GM04503 (cell line): ENCODE measurements around the gene TTBK2.
"Not testable (repeated sequence)": the region's sequence is repeated elsewhere in the genome, so short reads cannot be mapped to it uniquely, and the experiment has no call there.

Experiments
- DNase-seq: peaks from one replicate; pipeline ENCODE4 v3.0.0-alpha.2; 2012; ENCODE audit warnings: low read depth

TTBK2 gene

GRCh38 chr15:42761813-42762212 lies 158.8 kb downstream of the TTBK2 start:
- DNase-seq, result not testable (repeated sequence)

- DNase-seq, result no peak
Measured at GRCh38 chr15:42760759-42761158, 159.8 kb downstream of the TTBK2 start.

- DNase-seq, result no peak
Measured at GRCh38 chr15:42759093-42759492, 161.5 kb downstream of the TTBK2 start.

GRCh38 chr15:42750306-42750705 lies 170.3 kb downstream of the TTBK2 start:
- no peak for DNase-seq

DNA sequence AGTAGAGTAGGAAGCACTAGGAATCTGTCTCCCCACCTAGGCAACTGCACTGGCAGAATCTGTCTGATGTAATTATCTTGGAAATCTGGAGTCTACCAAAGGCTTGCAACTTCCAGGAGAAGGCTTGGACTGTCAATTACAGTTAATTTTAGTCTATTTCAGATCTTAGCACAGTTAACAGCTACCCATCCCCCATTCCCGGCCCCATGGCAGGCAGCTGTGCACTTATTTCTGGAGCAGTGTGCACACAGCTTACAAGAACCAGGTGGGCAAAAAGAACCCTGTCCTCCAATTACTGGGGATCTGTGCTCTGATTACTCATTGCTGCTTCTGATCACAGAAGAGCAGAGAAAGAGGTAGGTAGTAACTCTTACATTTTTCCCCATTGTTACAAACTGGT lies 171.3 kb downstream of the TTBK2 start:
- no peak for DNase-seq

DNA sequence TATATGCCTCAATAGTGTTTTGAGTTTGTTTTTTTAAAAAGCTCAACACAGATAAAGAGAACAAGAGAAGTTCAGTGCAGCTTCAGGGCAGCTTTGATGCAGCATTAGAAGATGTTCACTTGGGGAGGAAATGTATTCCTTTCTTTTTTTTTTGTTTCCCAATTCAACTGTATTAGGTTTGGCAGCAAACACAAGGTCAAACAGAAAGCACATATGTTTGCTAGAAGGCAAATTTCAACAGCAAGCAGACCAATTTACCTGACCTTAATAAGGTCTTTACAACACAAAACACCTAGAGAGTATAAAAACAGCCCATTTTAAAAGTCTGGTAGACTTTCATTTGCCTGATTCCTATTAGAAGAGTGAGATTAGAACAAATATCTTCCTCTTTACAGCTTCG lies 176.4 kb downstream of the TTBK2 start:
- no peak for DNase-seq

GRCh38 chr15:42742149-42742548 lies 178.4 kb downstream of the TTBK2 start:
- no peak for DNase-seq

- no peak for DNase-seq
Measured at GRCh38 chr15:42741710-42742109, 178.9 kb downstream of the TTBK2 start.

- DNase-seq, result no peak
Measured at GRCh38 chr15:42737529-42738328, 182.8 kb downstream of the TTBK2 start.

- DNase-seq, result peak; percentile 21
Measured at GRCh38 chr15:42736793-42737528, 183.6 kb downstream of the TTBK2 start, which contains the start of gene CDAN1. Gene CDAN1, minus strand, starts transcription at chr15:42737128. Its CDS starts 26 bp downstream, at chr15:42737102.

DNA sequence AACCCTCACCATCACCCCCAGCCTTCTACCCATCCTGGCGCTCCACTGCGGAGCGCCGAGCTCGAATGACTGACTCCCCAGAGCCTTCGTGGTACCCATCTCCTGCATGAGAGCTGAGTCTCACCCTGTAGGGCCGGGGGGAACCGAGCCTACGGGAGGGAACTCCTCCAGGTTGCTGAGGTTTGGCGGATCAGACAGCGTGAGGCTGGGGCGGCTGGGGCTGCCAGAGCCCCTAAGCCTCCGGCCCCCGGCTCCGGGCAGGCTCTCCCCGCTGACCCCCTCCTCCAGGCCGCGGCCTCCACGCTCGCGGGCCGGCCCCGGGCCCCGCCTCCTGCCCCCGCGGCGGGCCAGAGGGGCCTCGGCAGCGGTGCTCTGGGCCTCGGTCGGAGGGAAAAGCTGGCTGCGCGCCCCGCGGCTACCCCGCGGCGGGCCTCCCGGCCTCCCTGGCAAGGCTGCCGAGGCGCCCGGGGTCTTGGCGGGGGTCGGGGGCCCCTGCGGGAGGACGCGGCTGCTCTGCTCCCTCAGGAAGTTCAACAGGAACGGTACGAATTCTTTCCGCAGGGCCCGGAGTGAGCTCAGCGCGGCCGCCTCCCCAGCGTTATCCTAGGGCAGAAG lies 184.3 kb downstream of the TTBK2 start:
- no peak for DNase-seq

GRCh38 chr15:42735382-42736165 lies 185.0 kb downstream of the TTBK2 start:
- DNase-seq, result no peak

DNA sequence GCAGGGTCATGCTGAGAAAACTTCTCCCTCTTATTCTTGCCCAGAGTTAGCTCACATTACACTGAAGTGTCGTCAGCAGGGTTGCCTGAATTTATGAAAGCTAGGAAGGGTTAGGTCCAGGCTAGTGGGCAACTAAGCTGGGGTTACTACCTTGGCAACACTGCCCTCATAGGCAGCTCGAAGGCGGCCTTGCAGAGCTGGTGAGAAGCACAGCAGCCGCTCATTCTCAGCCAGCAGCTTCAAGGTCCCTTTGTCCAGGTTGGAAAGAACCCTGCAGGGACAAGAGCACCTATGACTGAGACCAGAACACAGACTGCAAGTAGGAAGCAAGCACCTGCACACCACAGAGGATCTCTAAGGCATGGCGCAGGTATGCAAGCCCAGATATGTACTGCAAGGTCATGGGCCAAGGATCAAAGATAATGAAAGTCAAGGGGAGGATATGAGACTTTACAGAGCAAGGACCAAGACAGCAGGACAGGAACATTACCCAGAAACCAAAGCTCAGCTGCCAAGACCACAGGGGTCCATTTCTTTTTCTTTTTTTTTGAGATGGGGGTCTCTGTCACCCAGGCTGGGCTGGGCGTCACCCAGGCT lies 186.4 kb downstream of the TTBK2 start:
- no peak for DNase-seq

- no peak for DNase-seq
Measured at GRCh38 chr15:42733027-42733426, 187.6 kb downstream of the TTBK2 start.

- DNase-seq, result no peak
Measured at GRCh38 chr15:42732095-42732827, 188.3 kb downstream of the TTBK2 start.

GRCh38 chr15:42731461-42731860 lies 189.1 kb downstream of the TTBK2 start:
- no peak for DNase-seq

DNA sequence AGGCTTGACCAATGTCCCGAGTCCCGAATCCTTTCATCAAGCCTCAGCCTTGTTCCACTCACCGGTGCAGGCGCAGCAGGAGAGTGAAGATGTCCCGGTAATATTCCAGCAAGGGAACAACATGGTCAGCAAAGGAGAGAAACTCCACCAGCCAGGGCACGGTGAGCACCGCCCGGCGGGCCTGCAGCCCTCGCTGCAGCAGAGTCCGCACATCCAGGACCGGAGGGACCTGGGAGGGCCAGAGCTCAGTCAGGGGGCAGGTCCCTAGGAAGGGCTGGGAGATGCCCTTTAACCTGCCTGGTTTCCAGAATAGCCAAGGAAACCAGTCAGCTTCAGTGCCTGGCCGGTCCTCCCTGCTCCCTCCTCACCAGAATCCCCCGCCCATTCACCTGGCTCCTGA lies 190.0 kb downstream of the TTBK2 start:
- DNase-seq, result no peak

GRCh38 chr15:42730135-42730534 lies 190.4 kb downstream of the TTBK2 start:
- no peak for DNase-seq

GRCh38 chr15:42729409-42729808 lies 191.2 kb downstream of the TTBK2 start:
- DNase-seq, result no peak

DNA sequence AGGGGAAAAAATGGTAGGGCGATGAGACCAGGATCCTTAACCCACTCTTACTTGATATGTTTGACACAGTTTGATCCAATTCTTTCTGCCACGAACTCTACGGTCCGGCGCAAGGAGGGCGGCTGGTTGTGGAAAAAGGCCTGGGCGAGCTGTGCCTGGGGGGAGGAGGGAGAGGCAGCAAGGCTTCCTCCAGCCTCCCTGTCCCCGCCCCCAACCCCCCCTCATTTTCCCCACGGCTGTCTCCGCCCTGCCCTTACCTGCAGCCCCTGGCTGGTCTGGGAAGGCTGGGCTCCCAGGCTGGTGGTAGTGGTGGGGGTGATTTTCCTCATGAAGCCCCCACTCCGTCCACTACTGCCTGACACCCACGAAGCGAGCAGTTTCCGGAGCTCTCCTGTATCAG lies 191.6 kb downstream of the TTBK2 start:
- DNase-seq, result no peak

DNA sequence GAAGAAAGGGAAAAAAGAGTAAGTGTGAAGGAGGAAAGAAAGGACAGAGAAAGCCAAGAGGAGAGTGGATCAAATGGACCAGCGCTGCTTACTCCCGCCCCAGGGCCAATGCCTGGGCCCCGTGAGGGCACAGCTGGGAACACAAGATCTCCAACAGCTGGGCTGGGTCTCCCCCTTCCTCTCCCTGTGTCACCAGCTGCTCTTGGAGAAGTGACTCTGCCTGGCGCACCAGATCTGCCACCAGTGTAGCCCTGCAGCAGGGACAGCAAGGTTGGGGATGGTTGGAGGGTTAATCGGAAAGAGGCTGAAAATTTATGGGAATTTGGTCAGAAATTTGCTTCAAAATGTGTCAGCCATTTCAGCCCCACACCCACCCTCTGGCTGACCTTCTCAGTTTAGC lies 192.0 kb downstream of the TTBK2 start:
- no peak for DNase-seq
